Measurements from ENCODE around the gene C1QTNF5. TPM values are rescaled to one million over a fixed set of nuclear protein-coding genes. Genes with fewer than 3 reads are reported as not detected.

C1QTNF5 gene
- total RNA-seq, 1 donor = 41.3 TPM

DNA sequence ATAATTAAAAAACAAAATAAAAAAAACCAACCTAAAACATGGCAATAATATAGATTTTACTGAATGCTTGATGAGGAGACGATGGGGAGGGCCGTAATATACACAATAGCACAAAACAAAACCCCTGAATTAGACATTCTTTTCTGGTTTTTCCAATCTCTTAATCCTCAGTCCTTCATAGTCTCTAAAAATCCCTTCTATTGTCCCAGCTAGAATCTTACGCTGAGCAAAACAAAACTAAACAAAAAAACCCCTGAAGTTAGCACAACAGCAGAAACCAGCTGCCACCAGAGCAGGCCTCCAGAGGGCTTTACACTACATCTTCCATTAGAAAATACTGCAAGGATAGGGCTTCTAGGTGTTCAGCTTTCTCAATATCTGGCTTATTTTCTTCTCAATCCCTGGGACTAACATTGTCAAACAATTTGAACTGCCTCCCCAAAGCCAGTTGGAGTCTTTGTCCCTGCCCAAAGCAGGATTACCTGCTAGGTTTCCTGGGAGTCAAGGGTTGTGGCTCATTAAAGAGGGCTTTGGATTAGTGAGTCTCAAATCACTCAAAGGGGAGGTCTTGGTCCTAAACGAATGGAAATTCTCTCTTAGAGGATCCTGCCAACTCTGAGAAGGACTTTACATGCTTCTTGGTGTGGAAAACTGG lies 8.4 kb downstream of the C1QTNF5 start:
- Histone ChIP-seq H2AFZ (ENCODE audit: low read length) (peak overlapping the region; percentile 36), H3K9me3 (ENCODE audit: low read depth, low read length) (no peaks in the 10 kb centered on the region), H3K79me2 (ENCODE audit: insufficient read depth, low read length) (peaks cover 28% of the 10 kb centered on the region), H3K4me2 (ENCODE audit: insufficient read depth, low read length) (no peak overlapping the region), H4K20me1 (ENCODE audit: insufficient read depth, low read length) (peaks cover 2% of the 10 kb centered on the region), H3K27me3 (ENCODE audit: insufficient read depth, low read length) (peaks cover 9% of the 10 kb centered on the region), H3K36me3 (ENCODE audit: insufficient read depth, low read length) (peaks cover 6% of the 10 kb centered on the region), H3K27ac (ENCODE audit: low read depth, low read length) (no peak overlapping the region), H3K4me1 (ENCODE audit: insufficient read depth, low read length) (peaks cover 20% of the 10 kb centered on the region), H3K4me3 (ENCODE audit: insufficient read depth, low read length) (no peak overlapping the region)
- TF ChIP-seq, protein P1, sequence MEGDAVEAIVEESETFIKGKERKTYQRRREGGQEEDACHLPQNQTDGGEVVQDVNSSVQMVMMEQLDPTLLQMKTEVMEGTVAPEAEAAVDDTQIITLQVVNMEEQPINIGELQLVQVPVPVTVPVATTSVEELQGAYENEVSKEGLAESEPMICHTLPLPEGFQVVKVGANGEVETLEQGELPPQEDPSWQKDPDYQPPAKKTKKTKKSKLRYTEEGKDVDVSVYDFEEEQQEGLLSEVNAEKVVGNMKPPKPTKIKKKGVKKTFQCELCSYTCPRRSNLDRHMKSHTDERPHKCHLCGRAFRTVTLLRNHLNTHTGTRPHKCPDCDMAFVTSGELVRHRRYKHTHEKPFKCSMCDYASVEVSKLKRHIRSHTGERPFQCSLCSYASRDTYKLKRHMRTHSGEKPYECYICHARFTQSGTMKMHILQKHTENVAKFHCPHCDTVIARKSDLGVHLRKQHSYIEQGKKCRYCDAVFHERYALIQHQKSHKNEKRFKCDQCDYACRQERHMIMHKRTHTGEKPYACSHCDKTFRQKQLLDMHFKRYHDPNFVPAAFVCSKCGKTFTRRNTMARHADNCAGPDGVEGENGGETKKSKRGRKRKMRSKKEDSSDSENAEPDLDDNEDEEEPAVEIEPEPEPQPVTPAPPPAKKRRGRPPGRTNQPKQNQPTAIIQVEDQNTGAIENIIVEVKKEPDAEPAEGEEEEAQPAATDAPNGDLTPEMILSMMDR (IDR thresholded peaks at IDR 0.05; ENCODE audit: extremely low read depth, low read depth, low read length) = no peak
- DNase-seq (ENCODE audit: insufficient read length, low spot score, missing footprints) = no peak

DNA sequence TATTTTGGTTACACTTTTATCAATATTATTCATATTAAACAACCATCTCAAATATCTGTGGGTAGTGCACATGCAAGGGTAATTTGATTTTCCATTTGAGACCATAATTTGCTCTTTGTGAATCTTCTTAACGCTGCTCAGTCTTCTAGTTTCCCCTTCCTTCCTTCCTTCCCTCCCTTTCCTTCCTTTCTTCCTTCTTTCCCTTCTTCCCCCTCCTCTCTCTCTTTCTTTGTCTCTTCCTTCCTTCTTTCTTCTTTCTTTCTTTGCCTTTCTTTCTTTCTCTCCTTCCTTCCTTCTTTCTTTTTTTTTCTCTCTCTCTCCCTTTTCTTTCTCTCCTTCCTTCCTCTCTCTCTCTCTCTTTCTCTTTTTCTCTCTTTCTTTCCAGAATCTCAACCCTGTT lies 10.4 kb downstream of the C1QTNF5 start:
- H3K27me3 ChIP-seq (ENCODE audit: insufficient read depth, low read length) = peaks cover 9% of the 10 kb centered on the region
- no peaks in the 10 kb centered on the region for H3K36me3 ChIP-seq (ENCODE audit: insufficient read depth, low read length)
- no peak overlapping the region for H3K4me3 ChIP-seq (ENCODE audit: insufficient read depth, low read length)
- no peak for DNase-seq (ENCODE audit: insufficient read length, low spot score, missing footprints)
- no peaks in the 10 kb centered on the region for H3K9me3 ChIP-seq (ENCODE audit: low read depth, low read length)
- no peaks in the 10 kb centered on the region for H4K20me1 ChIP-seq (ENCODE audit: insufficient read depth, low read length)
- H3K4me1 ChIP-seq (ENCODE audit: insufficient read depth, low read length) = peaks cover 9% of the 10 kb centered on the region
- H3K4me2 ChIP-seq (ENCODE audit: insufficient read depth, low read length) = no peak overlapping the region
- TF ChIP-seq, protein P1 (IDR thresholded peaks at IDR 0.05; ENCODE audit: extremely low read depth, low read depth, low read length) = no peak
- H2AFZ ChIP-seq (ENCODE audit: low read length) = no peak overlapping the region
- no peak overlapping the region for H3K27ac ChIP-seq (ENCODE audit: low read depth, low read length)
- H3K79me2 ChIP-seq (ENCODE audit: insufficient read depth, low read length) = peaks cover 9% of the 10 kb centered on the region

GRCh38 chr11:119329320-119329719 lies 11.4 kb downstream of the C1QTNF5 start:
- TF ChIP-seq, protein P1 (IDR thresholded peaks at IDR 0.05; ENCODE audit: extremely low read depth, low read depth, low read length) = no peak
- Histone ChIP-seq H3K27ac (ENCODE audit: low read depth, low read length) (no peak overlapping the region), H3K36me3 (ENCODE audit: insufficient read depth, low read length) (no peaks in the 10 kb centered on the region), H2AFZ (ENCODE audit: low read length) (no peak overlapping the region), H3K27me3 (ENCODE audit: insufficient read depth, low read length) (peaks cover 9% of the 10 kb centered on the region), H3K4me1 (ENCODE audit: insufficient read depth, low read length) (peaks cover 4% of the 10 kb centered on the region), H4K20me1 (ENCODE audit: insufficient read depth, low read length) (no peaks in the 10 kb centered on the region), H3K9me3 (ENCODE audit: low read depth, low read length) (no peaks in the 10 kb centered on the region), H3K79me2 (ENCODE audit: insufficient read depth, low read length) (no peaks in the 10 kb centered on the region), H3K4me3 (ENCODE audit: insufficient read depth, low read length) (no peak overlapping the region), H3K4me2 (ENCODE audit: insufficient read depth, low read length) (no peak overlapping the region)
- no peak for DNase-seq (ENCODE audit: insufficient read length, low spot score, missing footprints)

DNA sequence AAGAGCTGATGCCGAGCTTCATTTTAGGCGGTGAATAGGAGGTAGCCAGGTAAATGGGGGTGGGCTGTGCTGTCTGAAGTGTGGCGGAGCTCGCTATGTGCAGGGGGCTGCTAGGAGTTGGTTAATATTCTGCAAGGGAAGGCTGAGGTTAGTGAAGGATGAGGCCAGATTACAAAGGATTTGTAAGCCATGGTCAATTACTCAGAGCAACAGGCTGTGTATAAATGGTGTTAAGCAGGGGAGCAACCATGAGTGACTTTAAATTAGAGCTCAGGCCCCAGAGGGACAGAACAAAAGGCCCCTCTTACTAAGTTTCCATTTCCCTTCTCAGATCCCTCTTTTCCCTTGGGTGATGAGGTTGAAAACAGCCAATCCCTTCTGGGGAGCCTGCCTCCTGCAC lies 16.5 kb downstream of the C1QTNF5 start:
- no peak overlapping the region for H3K4me2 ChIP-seq (ENCODE audit: insufficient read depth, low read length)
- H3K79me2 ChIP-seq (ENCODE audit: insufficient read depth, low read length) = no peaks in the 10 kb centered on the region
- H3K4me3 ChIP-seq (ENCODE audit: insufficient read depth, low read length) = no peak overlapping the region
- H3K27me3 ChIP-seq (ENCODE audit: insufficient read depth, low read length) = peaks cover 2% of the 10 kb centered on the region
- no peak overlapping the region for H2AFZ ChIP-seq (ENCODE audit: low read length)
- H3K27ac ChIP-seq (ENCODE audit: low read depth, low read length) = no peak overlapping the region
- TF ChIP-seq, protein P1 (IDR thresholded peaks at IDR 0.05; ENCODE audit: extremely low read depth, low read depth, low read length) = no peak
- DNase-seq (ENCODE audit: insufficient read length, low spot score, missing footprints) = no peak
- H3K9me3 ChIP-seq (ENCODE audit: low read depth, low read length) = no peaks in the 10 kb centered on the region
- H4K20me1 ChIP-seq (ENCODE audit: insufficient read depth, low read length) = no peaks in the 10 kb centered on the region
- no peaks in the 10 kb centered on the region for H3K36me3 ChIP-seq (ENCODE audit: insufficient read depth, low read length)
- peaks cover 23% of the 10 kb centered on the region for H3K4me1 ChIP-seq (ENCODE audit: insufficient read depth, low read length)
